A549 (cell line): ENCODE data around the gene SNRNP25. TPM values are rescaled to one million over a fixed set of nuclear protein-coding genes. Genes with fewer than 3 reads are reported as not detected.

Source experiments
- ATAC-seq, 2 experiments: fragments of 200-7000 bp in 1 of 2; fragments of >200 bp in 1 of 2; cut with Nextera tagmentation in 1 of 2; cut with Tn5 transposase in 1 of 2; 3 replicates each; pipeline versions ENCODE4 v1.8.0 to v1.9.1; 2018 to 2020; ENCODE audit warnings: mild to moderate bottlenecking in 1 of 2, moderate library complexity in 1 of 2
- CTCF ChIA-PET: fragments of 300-600 bp; sonication (Branson Sonifier 250); formaldehyde crosslinking; extraction: SDS; loops from one replicate; lab custom pipeline; 2021; ENCODE audit warnings: antibody characterized with exemption, inconsistent platforms; lab: Yijun Ruan, JAX
- POLR2A ChIA-PET: fragments of 350-600 bp; formaldehyde crosslinking; extraction: SDS; loops from one replicate; lab custom pipeline; 2021; ENCODE audit warnings: antibody characterized with exemption, inconsistent platforms; lab: Yijun Ruan, JAX
- DNase-seq, 2 experiments: peaks; one replicate each; pipeline versions ENCODE4 v3.0.0 to v3.0.0-alpha.2; 2011 to 2016; ENCODE audit warnings: low read depth in 1 of 2, low spot score in 1 of 2
- FAIRE-seq: peaks from 2 replicates; lab custom pipeline; 2011; peaks lifted over from hg19 to GRCh38; lab: Jason Lieb, UNC
- H3K27ac ChIP-seq, 2 experiments: fragments of >200 bp; sonication (Bioruptor Twin); formaldehyde crosslinking; 3 replicates each; pipeline ENCODE4 v1.5.1; 2016 to 2017
- H3K4me1 ChIP-seq: fragments of >200 bp; sonication (Bioruptor Twin); formaldehyde crosslinking; 3 replicates; pipeline ENCODE4 v1.6.1; 2016
- H3K4me2 ChIP-seq: fragments of >200 bp; sonication (Bioruptor Twin); formaldehyde crosslinking; 3 replicates; pipeline ENCODE4 v1.6.1; 2016
- H3K4me3 ChIP-seq: fragments of >200 bp; sonication (Bioruptor Twin); formaldehyde crosslinking; 3 replicates; pipeline ENCODE4 v1.5.1; 2016
- H3K9me3 ChIP-seq: fragments of >200 bp; sonication (Bioruptor Twin); formaldehyde crosslinking; 3 replicates; pipeline ENCODE4 v1.6.1; 2016
- BHLHE40 ChIP-seq: IDR thresholded peaks from 2 replicates; pipeline ENCODE4 v1.6.1; 2012; ENCODE audit warnings: low read depth, low read length, inconsistent platforms
- CEBPB ChIP-seq, 2 experiments: fragments of >200 bp in 1 of 2; sonication (Bioruptor Twin) in 1 of 2; formaldehyde crosslinking in 1 of 2; IDR thresholded peaks; 2 replicates each; pipeline ENCODE4 v1.6.1; 2012 to 2016
- CHD2 ChIP-seq: fragments of 150-350 bp; IDR thresholded peaks from 2 replicates; pipeline ENCODE4 v1.6.1; 2014; ENCODE audit warnings: low read length; ENCODE audit not compliant: partially characterized antibody
- CHD4 ChIP-seq: fragments of 200-600 bp; sonication (generic); IDR thresholded peaks from 2 replicates; pipeline ENCODE4 v1.6.1; 2016; ENCODE audit warnings: antibody characterized with exemption, mild to moderate bottlenecking, borderline replicate concordance
- EP300 ChIP-seq, 2 experiments: fragments of >200 bp; sonication (Bioruptor Twin); formaldehyde crosslinking; IDR thresholded peaks; 2 replicates in 1 of 2; 3 replicates in 1 of 2; pipeline ENCODE4 v1.6.1; 2016 to 2017
- HDAC2 ChIP-seq: fragments of 200-600 bp; sonication (generic); IDR thresholded peaks from 2 replicates; pipeline ENCODE4 v1.6.1; 2016
- MAFK ChIP-seq: fragments of 450-650 bp; IDR thresholded peaks from 2 replicates; pipeline ENCODE4 v1.6.1; 2014; ENCODE audit not compliant: partially characterized antibody
- MYC ChIP-seq: IDR thresholded peaks from 2 replicates; pipeline ENCODE4 v1.6.1; 2012; ENCODE audit warnings: mild to moderate bottlenecking, inconsistent platforms, low read length, improper control_type of control experiment, borderline replicate concordance
- NR3C1 ChIP-seq: fragments of >200 bp; sonication (Bioruptor Twin); formaldehyde crosslinking; IDR thresholded peaks from 3 replicates; pipeline ENCODE4 v1.6.1; 2017
- POLR2AphosphoS2 ChIP-seq: conservative IDR thresholded peaks from 2 replicates; pipeline ENCODE4 v1.6.1; 2012; ENCODE audit warnings: low read length, improper control_type of control experiment, inconsistent platforms
- RNF2 ChIP-seq: fragments of 200-600 bp; sonication (generic); IDR thresholded peaks from 2 replicates; pipeline ENCODE4 v1.6.1; 2016; ENCODE audit warnings: low read depth, mild to moderate bottlenecking, antibody characterized with exemption, moderate library complexity, borderline replicate concordance
- SMC3 ChIP-seq: fragments of >200 bp; sonication (Bioruptor Twin); formaldehyde crosslinking; IDR thresholded peaks from 3 replicates; pipeline ENCODE4 v1.6.1; 2018; ENCODE audit warnings: inconsistent platforms
- ZC3H11A ChIP-seq: fragments of 450-650 bp; IDR thresholded peaks from 2 replicates; pipeline ENCODE4 v1.6.1; 2014; ENCODE audit warnings: antibody characterized with exemption, mild to moderate bottlenecking
- ZNF302 ChIP-seq: fragments of 250-450 bp; sonication (Bioruptor Pico); IDR thresholded peaks from 2 replicates; pipeline ENCODE4 v1.9.0; 2021; ENCODE audit warnings: inconsistent platforms, mild to moderate bottlenecking, moderate library complexity
- WGBS: methylation state at CpG from one replicate; pipeline ENCODE4 v1.1.6; 2017; ENCODE audit errors: missing lambda C conversion rate; 5-methylcytosine and 5-hydroxymethylcytosine counted together
- polyA plus RNA-seq, 4 experiments: library from polyadenylated mRNA; depleted of rRNA in 3 of 4; stranded (reverse); fragments of >200 nt; fragmentation: RNase III in 1 of 4; extraction: RNeasy Plus Mini Kit Qiagen cat#74134 plus additional on column Dnase treatment in 1 of 4; gene quantifications; 2 replicates in 3 of 4; 3 replicates in 1 of 4; pipeline ENCODE4 v1.2.3, GENCODE V29; 2011 to 2017
- TF ChIP-seq, protein P1 (sequence below): IDR thresholded peaks from 2 replicates; pipeline ENCODE4 v1.6.1; 2012; ENCODE audit warnings: low read depth, borderline replicate concordance
- TF ChIP-seq, protein P2 (sequence below): fragments of >200 bp; sonication (Bioruptor Twin); formaldehyde crosslinking; IDR thresholded peaks from 2 replicates; pipeline ENCODE4 v1.6.1; 2016
- TF ChIP-seq, protein P3 (sequence below): fragments of >200 bp; sonication (Bioruptor Twin); formaldehyde crosslinking; IDR thresholded peaks from 3 replicates; pipeline ENCODE4 v1.5.1; 2016
- TF ChIP-seq, protein P4 (sequence below): fragments of 250-450 bp; sonication (Bioruptor Pico); IDR thresholded peaks from 2 replicates; pipeline ENCODE4 v1.5.0; 2021; ENCODE audit warnings: mild to moderate bottlenecking, moderate library complexity, borderline replicate concordance

Gene SNRNP25
- polyA plus RNA-seq, 2 of the 4 experiments (the other 2 are of a cell fraction) = 45.0 to 82.2 TPM

DNA sequence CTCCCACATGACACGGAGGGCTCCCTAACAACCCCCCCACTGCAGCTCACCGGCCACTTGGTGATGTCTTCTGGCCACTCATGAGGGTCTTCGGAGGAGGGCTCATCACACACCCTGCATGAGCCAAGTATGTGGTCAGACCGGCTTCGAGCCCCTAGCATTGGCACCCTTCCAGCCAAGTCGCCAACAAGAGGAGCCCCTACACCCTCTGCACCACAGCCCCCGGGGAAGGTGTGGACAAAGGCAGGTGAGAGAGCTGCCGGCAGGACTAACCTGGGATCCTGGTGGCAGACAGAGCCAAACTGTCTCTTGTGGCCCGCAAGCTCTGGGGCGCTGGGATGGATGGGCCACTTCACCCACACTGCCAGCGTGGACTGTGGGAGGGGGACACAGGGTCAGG lies 6.5 kb downstream of the SNRNP25 start:
- no peak for FAIRE-seq
- WGBS = 87% methylated on average over 5 of the region's 11 CpGs
- TF ChIP-seq BHLHE40 (no peak), CHD2 (no peak), MYC (no peak), EP300 (IDR thresholded peaks at IDR 0.05) (no peak)
- TF ChIP-seq, protein P1, sequence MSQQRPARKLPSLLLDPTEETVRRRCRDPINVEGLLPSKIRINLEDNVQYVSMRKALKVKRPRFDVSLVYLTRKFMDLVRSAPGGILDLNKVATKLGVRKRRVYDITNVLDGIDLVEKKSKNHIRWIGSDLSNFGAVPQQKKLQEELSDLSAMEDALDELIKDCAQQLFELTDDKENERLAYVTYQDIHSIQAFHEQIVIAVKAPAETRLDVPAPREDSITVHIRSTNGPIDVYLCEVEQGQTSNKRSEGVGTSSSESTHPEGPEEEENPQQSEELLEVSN = no peak
- Histone ChIP-seq H3K4me3 (no peak overlapping the region), H3K9me3 (no peaks in the 10 kb centered on the region), H3K27ac (no peak overlapping the region), H3K4me1 (no peaks in the 10 kb centered on the region), H3K4me2 (no peak overlapping the region)
- ATAC-seq = no peak
- POLR2A ChIA-PET = no interaction called here
- no peak for DNase-seq
- CTCF ChIA-PET = interaction anchor here (1.2 to 25.2 kb wide), 5 partner anchors 9 to 302 kb away, joined by 3 to 718 read pairs (median 4); partner anchors contain the start of genes MPG and RHBDF1

GRCh38 chr16:60929-61878 lies 7.6 kb downstream of the SNRNP25 start:
- ChIA-PET CTCF (interaction anchor here (1.3 to 25.2 kb wide), 4 partner anchors 8 to 300 kb away, joined by 4 to 718 read pairs (median 43); partner anchors contain the start of genes MPG, POLR3K, RHBDF1 and SNRNP25), POLR2A (no interaction called here)
- TF ChIP-seq, protein P2, sequence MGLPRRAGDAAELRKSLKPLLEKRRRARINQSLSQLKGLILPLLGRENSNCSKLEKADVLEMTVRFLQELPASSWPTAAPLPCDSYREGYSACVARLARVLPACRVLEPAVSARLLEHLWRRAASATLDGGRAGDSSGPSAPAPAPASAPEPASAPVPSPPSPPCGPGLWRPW = no peak
- TF ChIP-seq, protein P3, sequence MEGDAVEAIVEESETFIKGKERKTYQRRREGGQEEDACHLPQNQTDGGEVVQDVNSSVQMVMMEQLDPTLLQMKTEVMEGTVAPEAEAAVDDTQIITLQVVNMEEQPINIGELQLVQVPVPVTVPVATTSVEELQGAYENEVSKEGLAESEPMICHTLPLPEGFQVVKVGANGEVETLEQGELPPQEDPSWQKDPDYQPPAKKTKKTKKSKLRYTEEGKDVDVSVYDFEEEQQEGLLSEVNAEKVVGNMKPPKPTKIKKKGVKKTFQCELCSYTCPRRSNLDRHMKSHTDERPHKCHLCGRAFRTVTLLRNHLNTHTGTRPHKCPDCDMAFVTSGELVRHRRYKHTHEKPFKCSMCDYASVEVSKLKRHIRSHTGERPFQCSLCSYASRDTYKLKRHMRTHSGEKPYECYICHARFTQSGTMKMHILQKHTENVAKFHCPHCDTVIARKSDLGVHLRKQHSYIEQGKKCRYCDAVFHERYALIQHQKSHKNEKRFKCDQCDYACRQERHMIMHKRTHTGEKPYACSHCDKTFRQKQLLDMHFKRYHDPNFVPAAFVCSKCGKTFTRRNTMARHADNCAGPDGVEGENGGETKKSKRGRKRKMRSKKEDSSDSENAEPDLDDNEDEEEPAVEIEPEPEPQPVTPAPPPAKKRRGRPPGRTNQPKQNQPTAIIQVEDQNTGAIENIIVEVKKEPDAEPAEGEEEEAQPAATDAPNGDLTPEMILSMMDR = no peak
- TF ChIP-seq POLR2AphosphoS2 = no peak
- TF ChIP-seq RNF2 = no peak
- TF ChIP-seq, protein P1 = no peak
- TF ChIP-seq, protein P4, sequence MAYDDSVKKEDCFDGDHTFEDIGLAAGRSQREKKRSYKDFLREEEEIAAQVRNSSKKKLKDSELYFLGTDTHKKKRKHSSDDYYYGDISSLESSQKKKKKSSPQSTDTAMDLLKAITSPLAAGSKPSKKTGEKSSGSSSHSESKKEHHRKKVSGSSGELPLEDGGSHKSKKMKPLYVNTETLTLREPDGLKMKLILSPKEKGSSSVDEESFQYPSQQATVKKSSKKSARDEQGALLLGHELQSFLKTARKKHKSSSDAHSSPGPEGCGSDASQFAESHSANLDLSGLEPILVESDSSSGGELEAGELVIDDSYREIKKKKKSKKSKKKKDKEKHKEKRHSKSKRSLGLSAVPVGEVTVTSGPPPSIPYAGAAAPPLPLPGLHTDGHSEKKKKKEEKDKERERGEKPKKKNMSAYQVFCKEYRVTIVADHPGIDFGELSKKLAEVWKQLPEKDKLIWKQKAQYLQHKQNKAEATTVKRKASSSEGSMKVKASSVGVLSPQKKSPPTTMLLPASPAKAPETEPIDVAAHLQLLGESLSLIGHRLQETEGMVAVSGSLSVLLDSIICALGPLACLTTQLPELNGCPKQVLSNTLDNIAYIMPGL = no peak
- no peak for TF ChIP-seq ZNF302 (CRISPR knock-in tag)
- no peak for TF ChIP-seq NR3C1
- no peak for TF ChIP-seq HDAC2
- no peak for TF ChIP-seq CEBPB (IDR thresholded peaks at IDR 0.05)
- no peak for TF ChIP-seq ZC3H11A
- TF ChIP-seq CHD4 = no peak
- TF ChIP-seq BHLHE40 = no peak
- no peak for TF ChIP-seq SMC3
- TF ChIP-seq MAFK = no peak
- DNase-seq (no peak), ATAC-seq (no peak), FAIRE-seq (no peak)
- no peak overlapping the region for H3K27ac ChIP-seq
- no peaks in the 10 kb centered on the region; the same call in 2 of the 3 replicates for H3K4me1 ChIP-seq
- no peaks in the 10 kb centered on the region for H3K9me3 ChIP-seq
- no peak overlapping the region for H3K4me3 ChIP-seq
- no peak overlapping the region for H3K4me2 ChIP-seq
- 95% methylated on average over 61 of the region's 89 CpGs for WGBS
